Panc1 (cell line): ENCODE measurements around the gene PEX10.
A peak's percentile ranks its signal among the peaks of the same experiment; 100 is the strongest.

Source experiments
- CTCF ChIP-seq: fragments of 450-650 bp; IDR thresholded peaks from 2 replicates; pipeline ENCODE4 v1.5.1; 2017; ENCODE audit warnings: mild to moderate bottlenecking
- POLR2AphosphoS5 ChIP-seq: IDR thresholded peaks from 2 replicates; pipeline ENCODE4 v1.6.1; 2012; ENCODE audit warnings: mild to moderate bottlenecking, low read depth, low read length, moderate library complexity
- REST ChIP-seq, 2 experiments: IDR thresholded peaks; 2 replicates each; pipeline ENCODE4 v1.6.1; 2011 to 2012; ENCODE audit warnings: low read depth in 2 of 2, control low read depth in 1 of 2, low read length in 1 of 2, mild to moderate bottlenecking in 1 of 2, moderate library complexity in 1 of 2; ENCODE audit not compliant: insufficient read depth in 1 of 2
- SIN3A ChIP-seq: IDR thresholded peaks from 2 replicates; pipeline ENCODE4 v1.6.1; 2012; ENCODE audit warnings: low read depth, mild to moderate bottlenecking, low read length, moderate library complexity, borderline replicate concordance; ENCODE audit not compliant: insufficient read depth
- TCF7L2 ChIP-seq: IDR thresholded peaks from 2 replicates; pipeline ENCODE4 v1.6.1; 2011; ENCODE audit warnings: mild to moderate bottlenecking, low read depth, low read length, inconsistent platforms

DNA sequence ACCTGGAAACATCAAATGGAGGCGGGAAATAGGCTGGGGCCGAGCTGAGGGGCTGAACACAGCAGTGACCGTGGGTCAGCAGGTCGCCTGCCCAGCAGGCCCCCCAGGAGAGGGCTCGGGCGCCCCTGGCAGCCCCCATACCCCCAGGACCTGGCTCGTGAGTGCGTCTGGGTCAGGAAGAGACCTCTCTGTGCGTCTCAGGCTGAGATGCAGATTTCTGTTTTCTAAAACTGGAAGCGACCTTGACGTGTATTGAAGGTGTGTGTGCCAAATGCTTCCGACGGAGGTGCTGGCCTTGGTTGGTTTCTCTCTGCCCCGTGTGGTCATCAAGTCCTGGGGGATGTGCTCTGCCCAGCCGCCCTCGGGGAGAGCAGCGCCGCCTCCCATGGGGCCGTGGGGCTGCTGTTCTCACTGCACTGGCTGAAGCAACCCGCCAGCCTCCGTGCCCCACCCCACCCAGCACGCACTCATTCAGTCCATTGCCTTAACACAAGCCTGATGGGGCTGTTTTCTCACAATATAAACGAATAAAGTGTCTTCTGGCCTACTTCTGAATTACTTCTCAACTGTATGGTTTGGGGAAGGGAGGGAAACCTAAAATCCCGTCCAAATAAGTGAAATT is 7.4 kb downstream of the PEX10 start:
- TF ChIP-seq SIN3A (no peak), CTCF (no peak), POLR2AphosphoS5 (peak; percentile 47), REST (IDR thresholded peaks at IDR 0.05; ENCODE audit: insufficient read depth in 1 of 2, low read depth in 2 of 2, low read length in 1 of 2) (0 out of 4 replicates have a peak, but pooled peaks of 1 of the 2 experiments have one; percentile 26), TCF7L2 (no peak)
